Lower leg skin (tissue), 3 donors: ENCODE results near the gene PREX1.

Experiments used
- POLR2A ChIP-seq, 2 donors: fragments of 450-650 bp; IDR thresholded peaks; one replicate each; pipeline ENCODE4 v1.6.1; 2016 to 2017; ENCODE audit warnings: antibody characterized with exemption in 2 of 2, mild to moderate bottlenecking in 1 of 2, moderate library complexity in 1 of 2
- TF ChIP-seq, protein P1 (sequence below), 3 donors: fragments of 450-650 bp; IDR thresholded peaks; one replicate each; pipeline ENCODE4 v1.5.1; 2016; ENCODE audit warnings: antibody characterized with exemption in 3 of 3, mild to moderate bottlenecking in 3 of 3, moderate library complexity in 2 of 3

DNA sequence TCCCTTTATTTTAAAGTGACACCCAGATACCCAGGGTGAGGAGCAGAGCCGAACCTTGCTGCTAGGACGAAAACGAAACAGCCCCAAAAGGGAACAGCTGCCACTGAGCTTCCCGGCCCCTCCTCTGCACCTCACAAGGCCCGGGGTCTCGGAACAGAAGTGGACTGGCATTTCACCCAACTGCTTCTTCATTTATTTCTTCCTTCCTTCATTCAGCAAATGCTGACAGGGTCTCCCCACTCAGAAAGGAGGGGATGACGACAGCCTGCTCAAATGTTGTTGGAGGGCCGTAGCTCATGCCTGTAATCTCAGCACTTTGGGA, 220.3 kb downstream of the PREX1 start:
- TF ChIP-seq, protein P1, sequence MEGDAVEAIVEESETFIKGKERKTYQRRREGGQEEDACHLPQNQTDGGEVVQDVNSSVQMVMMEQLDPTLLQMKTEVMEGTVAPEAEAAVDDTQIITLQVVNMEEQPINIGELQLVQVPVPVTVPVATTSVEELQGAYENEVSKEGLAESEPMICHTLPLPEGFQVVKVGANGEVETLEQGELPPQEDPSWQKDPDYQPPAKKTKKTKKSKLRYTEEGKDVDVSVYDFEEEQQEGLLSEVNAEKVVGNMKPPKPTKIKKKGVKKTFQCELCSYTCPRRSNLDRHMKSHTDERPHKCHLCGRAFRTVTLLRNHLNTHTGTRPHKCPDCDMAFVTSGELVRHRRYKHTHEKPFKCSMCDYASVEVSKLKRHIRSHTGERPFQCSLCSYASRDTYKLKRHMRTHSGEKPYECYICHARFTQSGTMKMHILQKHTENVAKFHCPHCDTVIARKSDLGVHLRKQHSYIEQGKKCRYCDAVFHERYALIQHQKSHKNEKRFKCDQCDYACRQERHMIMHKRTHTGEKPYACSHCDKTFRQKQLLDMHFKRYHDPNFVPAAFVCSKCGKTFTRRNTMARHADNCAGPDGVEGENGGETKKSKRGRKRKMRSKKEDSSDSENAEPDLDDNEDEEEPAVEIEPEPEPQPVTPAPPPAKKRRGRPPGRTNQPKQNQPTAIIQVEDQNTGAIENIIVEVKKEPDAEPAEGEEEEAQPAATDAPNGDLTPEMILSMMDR (IDR thresholded peaks at IDR 0.05), result no peak
- TF ChIP-seq POLR2A (IDR thresholded peaks at IDR 0.05), result no peak
